Tibial artery (tissue), 4 donors: Measurements from ENCODE around the gene GALNT1.

ENCODE experiments used
- DNase-seq, 2 donors: peaks; one replicate each; pipeline ENCODE4 v3.0.0-alpha.2; 2019
- H3K27ac ChIP-seq, 2 donors: fragments of 200-600 bp; sonication (generic) in 1 of 2; 1 replicate in 1 of 2; 2 replicates in 1 of 2; pipeline ENCODE4 v1.5.1; 2018 to 2019; ENCODE audit warnings: mild to moderate bottlenecking in 1 of 2
- H3K27me3 ChIP-seq, 2 donors: fragments of 200-600 bp; sonication (generic) in 1 of 2; one replicate each; pipeline versions ENCODE4 v1.5.1 to v1.6.0; 2016 to 2019
- H3K36me3 ChIP-seq, 3 donors: fragments of 200-600 bp; sonication (generic) in 2 of 3; one replicate each; pipeline ENCODE4 v1.5.1; 2016 to 2019; ENCODE audit warnings: mild to moderate bottlenecking in 2 of 3
- H3K4me1 ChIP-seq, 4 donors: fragments of 200-600 bp; sonication (generic) in 2 of 4; 1 replicate in 3 of 4; 2 replicates in 1 of 4; pipeline ENCODE4 v1.5.1; 2016 to 2019
- H3K4me3 ChIP-seq, 2 donors: fragments of 200-600 bp; sonication (generic) in 1 of 2; 1 replicate in 1 of 2; 2 replicates in 1 of 2; pipeline ENCODE4 v1.5.1; 2018 to 2019; ENCODE audit warnings: mild to moderate bottlenecking in 2 of 2
- H3K9me3 ChIP-seq, 3 donors: fragments of 200-600 bp; sonication (generic) in 1 of 3; one replicate each; pipeline ENCODE4 v1.5.1; 2016 to 2019
- CTCF ChIP-seq, 2 experiments: fragments of 200-600 bp in 1 of 2; fragments of 450-650 bp in 1 of 2; IDR thresholded peaks; one replicate each; pipeline ENCODE4 v1.5.1; 2017 to 2019; ENCODE audit warnings: antibody characterized with exemption in 2 of 2, mild to moderate bottlenecking in 1 of 2, moderate library complexity in 1 of 2
- intact Hi-C: fragments of 100-400 bp; cut with DNase I; formaldehyde crosslinking; loops from one replicate; pipeline ENCODE4 v1.15.0; 2023; ENCODE audit warnings: low total_unique reads

GALNT1 gene

GRCh38 chr18:35745814-35746213 is 164.3 kb downstream of the GALNT1 start:
- Histone ChIP-seq H3K4me3 (no peak overlapping the region), H3K36me3 (no peaks in the 10 kb centered on the region), H3K27me3 (peaks cover 0 to 14% of the 10 kb centered on the region in 2 donors), H3K27ac (no peak overlapping the region), H3K4me1 (no peaks in the 10 kb centered on the region), H3K9me3 (no peaks in the 10 kb centered on the region)
- DNase-seq, result no peak
- intact Hi-C loops, result no loop called here
- no peak for TF ChIP-seq CTCF (IDR thresholded peaks at IDR 0.05)

- H3K4me1 ChIP-seq, result no peaks in the 10 kb centered on the region
- no peak overlapping the region for H3K27ac ChIP-seq
- intact Hi-C loops, result no loop called here
- H3K9me3 ChIP-seq, result no peaks in the 10 kb centered on the region
- H3K36me3 ChIP-seq, result no peaks in the 10 kb centered on the region
- no peak for DNase-seq
- peaks cover 0 to 14% of the 10 kb centered on the region in 2 donors for H3K27me3 ChIP-seq
- no peak overlapping the region for H3K4me3 ChIP-seq
- TF ChIP-seq CTCF (IDR thresholded peaks at IDR 0.05), result no peak
Measured at GRCh38 chr18:35746826-35747339, 165.3 kb downstream of the GALNT1 start.

GRCh38 chr18:35747894-35748472 is 166.4 kb downstream of the GALNT1 start:
- Histone ChIP-seq H3K4me1 (no peaks in the 10 kb centered on the region), H3K27me3 (peaks cover 0 to 14% of the 10 kb centered on the region in 2 donors), H3K4me3 (no peak overlapping the region), H3K27ac (no peak overlapping the region), H3K9me3 (no peaks in the 10 kb centered on the region), H3K36me3 (no peaks in the 10 kb centered on the region)
- TF ChIP-seq CTCF (IDR thresholded peaks at IDR 0.05), result no peak
- intact Hi-C loops, result no loop called here
- DNase-seq, result no peak

- peaks cover 0 to 16% of the 10 kb centered on the region in 2 donors for H3K27me3 ChIP-seq
- intact Hi-C loops, result no loop called here
- H3K4me1 ChIP-seq, result no peaks in the 10 kb centered on the region
- no peaks in the 10 kb centered on the region for H3K36me3 ChIP-seq
- no peak for TF ChIP-seq CTCF (IDR thresholded peaks at IDR 0.05)
- no peak overlapping the region for H3K4me3 ChIP-seq
- no peak for DNase-seq
- H3K9me3 ChIP-seq, result no peaks in the 10 kb centered on the region
- no peak overlapping the region for H3K27ac ChIP-seq
Measured at GRCh38 chr18:35749701-35750100, 168.2 kb downstream of the GALNT1 start.

GRCh38 chr18:35750929-35751328 is 169.4 kb downstream of the GALNT1 start:
- intact Hi-C loops, result no loop called here
- no peak for TF ChIP-seq CTCF (IDR thresholded peaks at IDR 0.05)
- H3K4me3 ChIP-seq, result no peak overlapping the region
- H3K9me3 ChIP-seq, result no peaks in the 10 kb centered on the region
- H3K4me1 ChIP-seq, result no peaks in the 10 kb centered on the region
- H3K36me3 ChIP-seq, result no peaks in the 10 kb centered on the region
- H3K27ac ChIP-seq, result no peak overlapping the region
- H3K27me3 ChIP-seq, result peaks cover 0 to 18% of the 10 kb centered on the region in 2 donors
- no peak for DNase-seq
